Measurements from ENCODE around the gene LONP2. TPM values are rescaled to one million over a fixed set of nuclear protein-coding genes. Genes with fewer than 3 reads are reported as not detected.
"Not testable (repeated sequence)": the region's sequence is repeated elsewhere in the genome, so short reads cannot be mapped to it uniquely, and the experiment has no call there.

LONP2 gene
- total and polyA plus RNA-seq, 4 donors = 30.0 to 304 (median 52.8) TPM

GRCh38 chr16:48308535-48308934, 64.4 kb downstream of the LONP2 start:
- WGBS = 98% methylated on average over 7 of the region's 7 CpGs
- Histone ChIP-seq H3K27me3 (ENCODE audit: control insufficient read depth in 4 of 4, insufficient read depth in 4 of 4, low read length in 3 of 4) (no peaks in the 10 kb centered on the region), H3K4me3 (ENCODE audit: low read depth in 1 of 3, low read length in 3 of 3) (no peak overlapping the region), H3K9me3 (ENCODE audit: control insufficient read depth in 4 of 4, low read length in 3 of 4) (peaks cover 0 to 1% (median 0%) of the 10 kb centered on the region in 4 donors), H3K36me3 (ENCODE audit: control insufficient read depth in 4 of 4, insufficient read depth in 3 of 4, low read depth in 1 of 4, low read length in 3 of 4) (peaks cover 5 to 77% (median 57%) of the 10 kb centered on the region in 4 donors), H3K4me1 (ENCODE audit: control insufficient read depth in 4 of 4, insufficient read depth in 4 of 4, low read length in 3 of 4) (no peaks in the 10 kb centered on the region), H3K9ac (ENCODE audit: low read depth in 1 of 2, low read length in 2 of 2) (no peak overlapping the region), H3K27ac (ENCODE audit: low read depth in 1 of 2, low read length in 2 of 2) (no peak overlapping the region)
- no peak for DNase-seq (ENCODE audit: low spot score)
- no peak for TF ChIP-seq SP1 (IDR thresholded peaks at IDR 0.05)
- TF ChIP-seq NR2F2 (IDR thresholded peaks at IDR 0.05) = no peak
- TF ChIP-seq REST (IDR thresholded peaks at IDR 0.05) = no peak
- TF ChIP-seq YY1 (IDR thresholded peaks at IDR 0.05) = no peak
- TF ChIP-seq HNF4G (IDR thresholded peaks at IDR 0.05) = no peak
- TF ChIP-seq FOXA2 (IDR thresholded peaks at IDR 0.05) = no peak
- TF ChIP-seq TAF1 (conservative IDR thresholded peaks at IDR 0.05) = no peak
- no peak for TF ChIP-seq RXRA (IDR thresholded peaks at IDR 0.05)
- no peak for TF ChIP-seq CTCF (IDR thresholded peaks at IDR 0.05; ENCODE audit: low read depth, low read length, missing input control)
- TF ChIP-seq GABPA (IDR thresholded peaks at IDR 0.05 in 1 of 2, conservative IDR thresholded peaks at IDR 0.05 in 1 of 2) = no peak
- TF ChIP-seq EGR1 (IDR thresholded peaks at IDR 0.05; ENCODE audit: low read depth in 2 of 2) = no peak

- Histone ChIP-seq H3K4me3 (ENCODE audit: low read depth in 1 of 3, low read length in 3 of 3) (no peak overlapping the region), H3K4me1 (ENCODE audit: control insufficient read depth in 4 of 4, insufficient read depth in 4 of 4, low read length in 3 of 4) (no peaks in the 10 kb centered on the region), H3K36me3 (ENCODE audit: control insufficient read depth in 4 of 4, insufficient read depth in 3 of 4, low read depth in 1 of 4, low read length in 3 of 4) (peaks cover 3 to 59% (median 44%) of the 10 kb centered on the region in 4 donors), H3K27me3 (ENCODE audit: control insufficient read depth in 4 of 4, insufficient read depth in 4 of 4, low read length in 3 of 4) (no peaks in the 10 kb centered on the region), H3K9me3 (ENCODE audit: control insufficient read depth in 4 of 4, low read length in 3 of 4) (peaks cover 0 to 1% (median 0%) of the 10 kb centered on the region in 4 donors), H3K9ac (ENCODE audit: low read depth in 1 of 2, low read length in 2 of 2) (no peak overlapping the region), H3K27ac (ENCODE audit: low read depth in 1 of 2, low read length in 2 of 2) (no peak overlapping the region)
- TF ChIP-seq RXRA (IDR thresholded peaks at IDR 0.05) = no peak
- no peak for TF ChIP-seq EGR1 (IDR thresholded peaks at IDR 0.05; ENCODE audit: low read depth in 2 of 2)
- TF ChIP-seq SP1 (IDR thresholded peaks at IDR 0.05) = no peak
- TF ChIP-seq GABPA (IDR thresholded peaks at IDR 0.05 in 1 of 2, conservative IDR thresholded peaks at IDR 0.05 in 1 of 2) = no peak
- TF ChIP-seq YY1 (IDR thresholded peaks at IDR 0.05) = no peak
- no peak for TF ChIP-seq FOXA2 (IDR thresholded peaks at IDR 0.05)
- TF ChIP-seq RAD21 (IDR thresholded peaks at IDR 0.05) = no peak
- no peak for TF ChIP-seq HNF4G (IDR thresholded peaks at IDR 0.05)
- no peak for TF ChIP-seq FOXA1 (IDR thresholded peaks at IDR 0.05)
- TF ChIP-seq HNF4A (conservative IDR thresholded peaks at IDR 0.05) = no peak
- TF ChIP-seq TAF1 (conservative IDR thresholded peaks at IDR 0.05) = no peak
- no peak for TF ChIP-seq ATF3 (IDR thresholded peaks at IDR 0.05)
- no peak for TF ChIP-seq NR2F2 (IDR thresholded peaks at IDR 0.05)
- TF ChIP-seq CTCF (IDR thresholded peaks at IDR 0.05; ENCODE audit: low read depth, low read length, missing input control) = no peak
- TF ChIP-seq ZBTB33 (IDR thresholded peaks at IDR 0.05) = no peak
- TF ChIP-seq MAX (IDR thresholded peaks at IDR 0.05) = no peak
- WGBS = 99% methylated on average over 4 of the region's 4 CpGs
- DNase-seq (ENCODE audit: low spot score) = no peak
Measured at GRCh38 chr16:48310908-48311641, 67.0 kb downstream of the LONP2 start.

GRCh38 chr16:48313905-48314304, 69.8 kb downstream of the LONP2 start:
- not testable (repeated sequence) for H3K9me3 ChIP-seq (ENCODE audit: control insufficient read depth in 4 of 4, low read length in 3 of 4); H3K4me1 ChIP-seq (ENCODE audit: control insufficient read depth in 4 of 4, insufficient read depth in 4 of 4, low read length in 3 of 4); H3K27me3 ChIP-seq (ENCODE audit: control insufficient read depth in 4 of 4, insufficient read depth in 4 of 4, low read length in 3 of 4); H3K9ac ChIP-seq (ENCODE audit: low read depth in 1 of 2, low read length in 2 of 2); H3K27ac ChIP-seq (ENCODE audit: low read depth in 1 of 2, low read length in 2 of 2); DNase-seq (ENCODE audit: low spot score); H3K4me3 ChIP-seq (ENCODE audit: low read depth in 1 of 3, low read length in 3 of 3)
- peaks cover 4 to 46% (median 30%) of the 10 kb centered on the region in 4 donors for H3K36me3 ChIP-seq (ENCODE audit: control insufficient read depth in 4 of 4, insufficient read depth in 3 of 4, low read depth in 1 of 4, low read length in 3 of 4)
- WGBS = 98% methylated on average over 3 of the region's 3 CpGs
